Activated CD4-positive, alpha-beta memory T cell treated with anti-CD3 and anti-CD28 coated beads for 36 hours (primary cell): ENCODE results near the gene LFNG. TPM values are rescaled to one million over a fixed set of nuclear protein-coding genes. Genes with fewer than 3 reads are reported as not detected.
A peak's percentile ranks its signal among the peaks of the same experiment; 100 is the strongest.

ENCODE experiments used
- CTCF ChIA-PET: fragments of 350-600 bp; sonication (Branson Sonifier 250); formaldehyde crosslinking; loops from one replicate; lab custom pipeline; 2021; ENCODE audit warnings: antibody characterized with exemption, inconsistent platforms; lab: Charles Lee
- POLR2A ChIA-PET: fragments of 350-600 bp; sonication (Branson Sonifier 250); formaldehyde crosslinking; loops from one replicate; lab custom pipeline; 2021; ENCODE audit warnings: antibody characterized with exemption; lab: Charles Lee
- DNase-seq: peaks from one replicate; pipeline ENCODE4 v3.0.0-alpha.2; 2020
- H3K27ac Mint-ChIP-seq: one replicate; pipeline ENCODE4 v1.8.0; 2021; ENCODE audit warnings: mixed read lengths
- H3K27me3 Mint-ChIP-seq: one replicate; pipeline ENCODE4 v1.8.0; 2021; ENCODE audit warnings: mixed read lengths
- H3K36me3 Mint-ChIP-seq: one replicate; pipeline ENCODE4 v1.8.0; 2021; ENCODE audit warnings: mixed read lengths
- H3K4me1 Mint-ChIP-seq: one replicate; pipeline ENCODE4 v1.8.0; 2021; ENCODE audit warnings: low read depth, mixed read lengths
- H3K4me3 Mint-ChIP-seq: one replicate; pipeline ENCODE4 v1.8.0; 2021; ENCODE audit warnings: mild to moderate bottlenecking, mixed read lengths
- H3K9me3 Mint-ChIP-seq: one replicate; pipeline ENCODE4 v1.8.0; 2021; ENCODE audit warnings: mixed read lengths
- intact Hi-C: fragments of 100-400 bp; cut with micrococcal nuclease; formaldehyde crosslinking; loops from one replicate; pipeline ENCODE4 v1.15.1; 2023
- total RNA-seq, 2 experiments: library from RNA; stranded (reverse); gene quantifications; one replicate each; pipeline ENCODE4 v1.2.3, GENCODE V29; 2021

Gene LFNG
- total RNA-seq, 2 experiments from 2014 or later: 33.0 to 33.1 TPM

GRCh38 chr7:2564970-2565540, 45.5 kb downstream of the LFNG start:
- no peaks in the 10 kb centered on the region for H3K36me3 Mint-ChIP-seq
- ChIA-PET POLR2A (no interaction called here), CTCF (no interaction called here)
- H3K4me3 Mint-ChIP-seq: no peak overlapping the region
- H3K4me1 Mint-ChIP-seq: peaks cover 12% of the 10 kb centered on the region
- H3K27me3 Mint-ChIP-seq: no peaks in the 10 kb centered on the region
- DNase-seq: no peak
- intact Hi-C loops: no loop called here
- no peak overlapping the region for H3K27ac Mint-ChIP-seq
- H3K9me3 Mint-ChIP-seq: no peaks in the 10 kb centered on the region

- Mint-ChIP-seq H3K27ac (peak overlapping the region; percentile 64), H3K9me3 (no peaks in the 10 kb centered on the region), H3K36me3 (no peaks in the 10 kb centered on the region), H3K4me1 (peaks cover 10% of the 10 kb centered on the region), H3K27me3 (no peaks in the 10 kb centered on the region), H3K4me3 (peak overlapping the region; percentile 28)
- peak; percentile 28 for DNase-seq
- ChIA-PET POLR2A (interaction anchor here (0.6 kb wide), 1 partner anchor 138 kb away, joined by 7 read pairs; no protein-coding TSS in a partner anchor), CTCF (interaction anchor here (0.7 kb wide), 1 partner anchor 65 kb away, joined by 3 read pairs; the partner anchor contains the start of gene TTYH3)
- intact Hi-C loops: no loop called here
Observed at GRCh38 chr7:2566348-2566889, 46.8 kb downstream of the LFNG start.

GRCh38 chr7:2566890-2567678, 47.5 kb downstream of the LFNG start:
- Mint-ChIP-seq H3K9me3 (no peaks in the 10 kb centered on the region), H3K36me3 (no peaks in the 10 kb centered on the region), H3K4me1 (peaks cover 12% of the 10 kb centered on the region), H3K4me3 (peak overlapping the region; percentile 28), H3K27ac (peak overlapping the region; percentile 64), H3K27me3 (no peaks in the 10 kb centered on the region)
- intact Hi-C loops: no loop called here
- ChIA-PET CTCF (interaction anchor here (0.6 to 1.8 kb wide), 5 partner anchors 41 to 143 kb away, joined by 3 to 5 read pairs (median 3); partner anchors contain the start of gene TTYH3), POLR2A (no interaction called here)
- DNase-seq: peak; percentile 77

- peaks cover 15% of the 10 kb centered on the region for H3K4me1 Mint-ChIP-seq
- no peaks in the 10 kb centered on the region for H3K9me3 Mint-ChIP-seq
- H3K27ac Mint-ChIP-seq: no peak overlapping the region
- CTCF ChIA-PET: interaction anchor here (0.6 to 1.8 kb wide), 4 partner anchors 41 to 142 kb away, joined by 3 to 5 read pairs (median 3); no protein-coding TSS in a partner anchor
- H3K27me3 Mint-ChIP-seq: no peaks in the 10 kb centered on the region
- no peak for DNase-seq
- H3K36me3 Mint-ChIP-seq: no peaks in the 10 kb centered on the region
- intact Hi-C loops: no loop called here
- no peak overlapping the region for H3K4me3 Mint-ChIP-seq
- POLR2A ChIA-PET: no interaction called here
Observed at GRCh38 chr7:2567679-2568278, 48.2 kb downstream of the LFNG start.

GRCh38 chr7:2568521-2569223, 49.1 kb downstream of the LFNG start:
- H3K4me1 Mint-ChIP-seq: peaks cover 15% of the 10 kb centered on the region
- no peaks in the 10 kb centered on the region for H3K36me3 Mint-ChIP-seq
- H3K27ac Mint-ChIP-seq: no peak overlapping the region
- no peaks in the 10 kb centered on the region for H3K27me3 Mint-ChIP-seq
- POLR2A ChIA-PET: no interaction called here
- no peaks in the 10 kb centered on the region for H3K9me3 Mint-ChIP-seq
- DNase-seq: no peak
- H3K4me3 Mint-ChIP-seq: no peak overlapping the region
- intact Hi-C loops: no loop called here
- CTCF ChIA-PET: interaction anchor here (1.8 kb wide), 1 partner anchor 141 kb away, joined by 5 read pairs; no protein-coding TSS in a partner anchor

GRCh38 chr7:2569421-2569820, 49.8 kb downstream of the LFNG start:
- no peak for DNase-seq
- H3K27me3 Mint-ChIP-seq: no peaks in the 10 kb centered on the region
- H3K4me3 Mint-ChIP-seq: no peak overlapping the region
- H3K4me1 Mint-ChIP-seq: peaks cover 15% of the 10 kb centered on the region
- no peak overlapping the region for H3K27ac Mint-ChIP-seq
- no peaks in the 10 kb centered on the region for H3K9me3 Mint-ChIP-seq
- H3K36me3 Mint-ChIP-seq: no peaks in the 10 kb centered on the region
- POLR2A ChIA-PET: no interaction called here
- intact Hi-C loops: no loop called here
- CTCF ChIA-PET: no interaction called here

GRCh38 chr7:2570021-2570420, 50.4 kb downstream of the LFNG start:
- intact Hi-C loops: no loop called here
- CTCF ChIA-PET: no interaction called here

GRCh38 chr7:2571409-2571808, 51.8 kb downstream of the LFNG start:
- Mint-ChIP-seq H3K27ac (no peak overlapping the region), H3K9me3 (no peaks in the 10 kb centered on the region), H3K4me3 (no peak overlapping the region), H3K27me3 (no peaks in the 10 kb centered on the region), H3K4me1 (peaks cover 15% of the 10 kb centered on the region), H3K36me3 (no peaks in the 10 kb centered on the region)
- POLR2A ChIA-PET: no interaction called here
- intact Hi-C loops: no loop called here
- DNase-seq: no peak
- CTCF ChIA-PET: interaction anchor here (1.8 kb wide), 1 partner anchor 103 kb away, joined by 5 read pairs; no protein-coding TSS in a partner anchor

More at GRCh38 chr7:2570021-2570420, 50.4 kb downstream of the LFNG start:
- no peak for DNase-seq
- Mint-ChIP-seq H3K4me1 (peaks cover 15% of the 10 kb centered on the region), H3K9me3 (no peaks in the 10 kb centered on the region), H3K27ac (no peak overlapping the region), H3K27me3 (no peaks in the 10 kb centered on the region), H3K36me3 (no peaks in the 10 kb centered on the region), H3K4me3 (no peak overlapping the region)
- POLR2A ChIA-PET: no interaction called here

- intact Hi-C loops: no loop called here
- H3K4me3 Mint-ChIP-seq: no peak overlapping the region
- no peaks in the 10 kb centered on the region for H3K9me3 Mint-ChIP-seq
- H3K4me1 Mint-ChIP-seq: peaks cover 6% of the 10 kb centered on the region
- H3K36me3 Mint-ChIP-seq: no peaks in the 10 kb centered on the region
- POLR2A ChIA-PET: no interaction called here
- CTCF ChIA-PET: interaction anchor here (0.6 to 1.8 kb wide), 2 partner anchors 104 to 108 kb away, joined by 4 to 5 read pairs; no protein-coding TSS in a partner anchor
- DNase-seq: peak; percentile 31
- no peak overlapping the region for H3K27ac Mint-ChIP-seq
- no peaks in the 10 kb centered on the region for H3K27me3 Mint-ChIP-seq
Observed at GRCh38 chr7:2572101-2572842, 52.7 kb downstream of the LFNG start.

- intact Hi-C loops: no loop called here
- ChIA-PET CTCF (interaction anchor here (1.7 kb wide), 1 partner anchor 105 kb away, joined by 5 read pairs; no protein-coding TSS in a partner anchor), POLR2A (no interaction called here)
- no peak for DNase-seq
- no peaks in the 10 kb centered on the region for H3K9me3 Mint-ChIP-seq
- no peaks in the 10 kb centered on the region for H3K27me3 Mint-ChIP-seq
- no peak overlapping the region for H3K27ac Mint-ChIP-seq
- H3K36me3 Mint-ChIP-seq: no peaks in the 10 kb centered on the region
- H3K4me3 Mint-ChIP-seq: no peak overlapping the region
- H3K4me1 Mint-ChIP-seq: peaks cover 5% of the 10 kb centered on the region
Observed at GRCh38 chr7:2573761-2574160, 54.2 kb downstream of the LFNG start.
